NOMO-1 treated with dmso at 0.1 percent for 144 hours (cell line): ENCODE measurements around the gene NUDT14.

Experiments
- DNase-seq: peaks from one replicate; lab custom pipeline; 2025; ENCODE audit not compliant: unreplicated experiment; lab: John Stamatoyannopoulos, UW

The NUDT14 gene

GRCh38 chr14:105199093-105199492 lies 18.0 kb upstream of the NUDT14 start:
- DNase-seq: no peak

GRCh38 chr14:105198588-105198987 lies 17.5 kb upstream of the NUDT14 start:
- no peak for DNase-seq

GRCh38 chr14:105197211-105197641 lies 16.1 kb upstream of the NUDT14 start:
- DNase-seq: no peak

GRCh38 chr14:105196265-105196960 lies 15.3 kb upstream of the NUDT14 start:
- DNase-seq: no peak

- no peak for DNase-seq
Measured at GRCh38 chr14:105195522-105196264, 14.6 kb upstream of the NUDT14 start.

- DNase-seq: no peak
Measured at GRCh38 chr14:105195051-105195450, 13.9 kb upstream of the NUDT14 start.

GRCh38 chr14:105193916-105194782 lies 13.0 kb upstream of the NUDT14 start:
- DNase-seq: no peak

GRCh38 chr14:105192866-105193731 lies 12.0 kb upstream of the NUDT14 start:
- no peak for DNase-seq

GRCh38 chr14:105187935-105188524 lies 6.9 kb upstream of the NUDT14 start:
- DNase-seq: no peak

- no peak for DNase-seq
Measured at GRCh38 chr14:105187116-105187515, 6.0 kb upstream of the NUDT14 start.

- DNase-seq: no peak
Measured at GRCh38 chr14:105185973-105186372, 4.9 kb upstream of the NUDT14 start.

GRCh38 chr14:105185001-105185400 lies 3.9 kb upstream of the NUDT14 start:
- no peak for DNase-seq

- no peak for DNase-seq
Measured at GRCh38 chr14:105184461-105184860, 3.3 kb upstream of the NUDT14 start.

- no peak for DNase-seq
Measured at GRCh38 chr14:105182296-105183020, 1.3 kb upstream of the NUDT14 start.

- DNase-seq: no peak
Measured at GRCh38 chr14:105181549-105182295, 610 bp upstream of the NUDT14 start.

- DNase-seq: no peak
Measured at GRCh38 chr14:105179191-105179590, 1.9 kb downstream of the NUDT14 start.

- DNase-seq: no peak
Measured at GRCh38 chr14:105178868-105179140, 2.3 kb downstream of the NUDT14 start.

- no peak for DNase-seq
Measured at GRCh38 chr14:105178069-105178867, 2.8 kb downstream of the NUDT14 start.
